GM20431 (cell line): ENCODE results near the gene CERS4.

ENCODE experiments used
- in situ Hi-C: fragments of 300-500 bp; cut with MseI, MboI; formaldehyde crosslinking; loops from one replicate; pipeline ENCODE4 v1.15.0; 2020; ENCODE audit warnings: low sequenced_read_pairs; ENCODE audit not compliant: unreplicated experiment

Gene CERS4

GRCh38 chr19:8311461-8312260, 102.5 kb downstream of the CERS4 start:
- in situ Hi-C loops: no loop called here
